ENCODE data around the gene RMND1.

GRCh38 chr6:151436802-151437201 lies 15.1 kb downstream of the RMND1 start:
- TF ChIP-seq ELF4 (CRISPR knock-in tag; IDR thresholded peaks at IDR 0.05; ENCODE audit: low read depth): no peak
- TF ChIP-seq ARID4B (CRISPR knock-in tag; IDR thresholded peaks at IDR 0.05; ENCODE audit: borderline replicate concordance): no peak
- no peak for TF ChIP-seq ZBTB43 (CRISPR knock-in tag; IDR thresholded peaks at IDR 0.05)
- no peak for TF ChIP-seq E2F1 (CRISPR knock-in tag; IDR thresholded peaks at IDR 0.05)
- TF ChIP-seq TCF7 (CRISPR knock-in tag; IDR thresholded peaks at IDR 0.05; ENCODE audit: low read depth): no peak
- TF ChIP-seq ATF2 (CRISPR knock-in tag; IDR thresholded peaks at IDR 0.05; ENCODE audit: borderline replicate concordance, low read depth): no peak
- TF ChIP-seq SMAD3 (CRISPR knock-in tag; IDR thresholded peaks at IDR 0.05; ENCODE audit: borderline replicate concordance): no peak
- TF ChIP-seq FOXP1 (CRISPR knock-in tag; IDR thresholded peaks at IDR 0.05; ENCODE audit: borderline replicate concordance): no peak
- TF ChIP-seq CBFB (CRISPR knock-in tag; IDR thresholded peaks at IDR 0.05; ENCODE audit: low read depth): no peak
- no peak for TF ChIP-seq CTCF (IDR thresholded peaks at IDR 0.05)
- no peak for TF ChIP-seq SP1 (CRISPR knock-in tag; conservative IDR thresholded peaks at IDR 0.05)
- TF ChIP-seq ESRRA (CRISPR knock-in tag; IDR thresholded peaks at IDR 0.05; ENCODE audit: borderline replicate concordance): no peak
- TF ChIP-seq FOXJ3 (CRISPR knock-in tag; IDR thresholded peaks at IDR 0.05; ENCODE audit: borderline replicate concordance): no peak
- no peak for TF ChIP-seq SOX15 (CRISPR knock-in tag; IDR thresholded peaks at IDR 0.05)

Measured in WTC11 (cell line).